Skeletal muscle satellite cell (primary cell): ENCODE data around the gene PLAC1.

Experiments
- H3K27me3 ChIP-seq: 2 replicates; pipeline ENCODE4 v1.7.0; 2013; ENCODE audit warnings: low read length; ENCODE audit not compliant: control insufficient read depth, insufficient read depth
- H3K36me3 ChIP-seq: 2 replicates; pipeline ENCODE4 v1.7.0; 2013; ENCODE audit warnings: mild to moderate bottlenecking, control low read depth, low read length; ENCODE audit not compliant: insufficient read depth
- H3K4me1 ChIP-seq: 2 replicates; pipeline ENCODE4 v1.7.0; 2013; ENCODE audit warnings: low read length; ENCODE audit not compliant: control insufficient read depth, insufficient read depth
- H3K4me2 ChIP-seq: 2 replicates; pipeline ENCODE4 v1.7.0; 2013; ENCODE audit warnings: mild to moderate bottlenecking, low read length
- H3K4me3 ChIP-seq: 2 replicates; pipeline ENCODE4 v1.7.0; 2013; ENCODE audit warnings: low read length
- H3K9ac ChIP-seq: 2 replicates; pipeline ENCODE4 v1.7.0; 2013; ENCODE audit warnings: mild to moderate bottlenecking, low read depth, low read length, moderate library complexity
- H3K9me3 ChIP-seq: replicated peaks from 2 replicates; pipeline ENCODE4 v1.7.0; 2013; ENCODE audit warnings: mild to moderate bottlenecking, control low read depth, low read length

Gene PLAC1

DNA sequence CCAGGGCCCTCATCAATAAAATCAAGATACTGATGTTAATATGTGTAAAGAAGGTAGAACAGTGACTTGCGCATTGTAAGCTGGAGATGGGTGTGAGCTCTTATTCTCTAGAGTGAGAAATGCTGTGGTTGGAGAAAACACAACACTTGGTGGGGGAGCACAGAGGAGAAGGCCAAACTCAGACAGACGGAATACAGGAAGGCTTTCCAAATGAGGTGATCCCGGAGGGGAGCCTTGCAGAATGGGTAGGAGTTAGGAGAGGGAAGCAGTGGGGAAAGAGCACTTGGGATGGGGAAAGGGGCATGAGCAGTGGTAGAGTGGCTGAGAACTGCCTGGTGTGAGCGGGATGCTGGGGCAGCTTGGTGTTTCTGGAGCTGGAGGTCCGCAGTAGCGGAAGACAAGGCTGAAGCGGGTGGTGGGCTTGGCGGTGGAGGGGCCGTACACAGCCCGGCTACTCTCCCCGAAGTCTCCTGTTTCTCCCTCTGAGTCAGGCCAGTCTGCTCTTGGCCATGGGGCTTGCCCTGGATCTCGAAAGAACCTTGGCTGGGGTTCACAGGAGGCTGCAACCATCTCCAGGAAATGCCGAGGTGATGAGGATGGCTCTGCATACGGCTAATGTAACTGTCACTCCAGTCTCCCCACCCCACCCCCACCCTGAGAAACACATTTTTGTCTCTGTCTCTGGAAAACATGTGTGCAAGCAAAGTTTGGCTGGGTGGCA lies 11.3 kb upstream of the PLAC1 start:
- Histone ChIP-seq H3K9me3 (no peaks in the 10 kb centered on the region), H3K27me3 (no peaks in the 10 kb centered on the region), H3K4me3 (peak overlapping the region; percentile 33), H3K9ac (peak overlapping the region; percentile 63), H3K4me2 (peak overlapping the region; percentile 58), H3K4me1 (peaks cover 26% of the 10 kb centered on the region), H3K36me3 (no peaks in the 10 kb centered on the region)

- no peak overlapping the region for H3K4me2 ChIP-seq
- peaks cover 5% of the 10 kb centered on the region for H3K4me1 ChIP-seq
- H3K36me3 ChIP-seq, result no peaks in the 10 kb centered on the region
- H3K4me3 ChIP-seq, result no peak overlapping the region
- H3K9ac ChIP-seq, result no peak overlapping the region
- no peaks in the 10 kb centered on the region for H3K27me3 ChIP-seq
- H3K9me3 ChIP-seq, result no peaks in the 10 kb centered on the region
Measured at GRCh38 chrX:134664202-134664601, 5.9 kb upstream of the PLAC1 start.

DNA sequence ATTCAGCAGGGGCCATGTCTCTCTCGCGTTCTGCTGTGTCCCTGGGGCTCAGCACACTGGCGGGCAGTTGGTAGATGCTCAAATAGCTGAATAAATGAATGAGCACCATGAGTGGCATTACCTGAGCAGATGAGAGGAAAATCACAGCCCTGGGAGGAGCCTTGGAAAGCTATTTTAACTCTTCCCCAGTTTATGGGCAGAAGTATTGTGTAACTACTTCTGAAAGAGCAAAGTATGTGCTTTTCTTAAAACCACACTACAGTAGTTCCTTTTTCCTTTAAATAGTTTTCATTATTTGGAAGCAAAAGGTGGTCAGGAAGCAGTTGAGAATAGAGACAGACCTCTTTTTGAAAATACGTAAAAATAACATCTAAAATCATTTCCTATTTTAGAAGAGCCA lies 3.0 kb upstream of the PLAC1 start:
- no peaks in the 10 kb centered on the region for H3K9me3 ChIP-seq
- H3K4me3 ChIP-seq, result no peak overlapping the region
- no peaks in the 10 kb centered on the region for H3K36me3 ChIP-seq
- no peaks in the 10 kb centered on the region for H3K27me3 ChIP-seq
- no peak overlapping the region for H3K9ac ChIP-seq
- H3K4me1 ChIP-seq, result no peaks in the 10 kb centered on the region
- H3K4me2 ChIP-seq, result no peak overlapping the region

GRCh38 chrX:134660627-134661026 lies 2.4 kb upstream of the PLAC1 start:
- Histone ChIP-seq H3K4me1 (no peaks in the 10 kb centered on the region), H3K36me3 (no peaks in the 10 kb centered on the region), H3K9ac (no peak overlapping the region), H3K9me3 (no peaks in the 10 kb centered on the region), H3K4me2 (no peak overlapping the region), H3K27me3 (no peaks in the 10 kb centered on the region), H3K4me3 (no peak overlapping the region)

DNA sequence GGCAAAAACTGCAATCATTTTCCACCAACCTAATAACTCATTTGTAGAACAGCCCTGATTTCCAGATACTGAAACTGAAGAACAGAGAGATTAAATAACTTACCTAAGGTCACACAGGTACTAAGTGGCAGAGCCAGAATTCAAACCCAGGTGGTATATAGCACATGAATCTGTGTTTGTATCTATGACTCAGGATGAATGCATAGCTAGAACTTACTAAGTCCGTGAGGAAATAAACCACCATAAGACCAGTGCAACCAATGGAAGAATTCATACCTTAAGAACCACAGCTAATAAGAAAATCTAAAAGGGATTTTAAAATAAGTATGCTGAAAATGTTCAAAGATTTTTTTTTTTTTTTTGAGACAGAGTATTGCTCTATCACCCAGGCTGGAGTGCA lies 1.5 kb upstream of the PLAC1 start:
- H3K9me3 ChIP-seq, result no peaks in the 10 kb centered on the region
- H3K36me3 ChIP-seq, result no peaks in the 10 kb centered on the region
- no peak overlapping the region for H3K4me3 ChIP-seq
- H3K4me2 ChIP-seq, result no peak overlapping the region
- H3K27me3 ChIP-seq, result no peaks in the 10 kb centered on the region
- no peak overlapping the region for H3K9ac ChIP-seq
- H3K4me1 ChIP-seq, result no peaks in the 10 kb centered on the region

DNA sequence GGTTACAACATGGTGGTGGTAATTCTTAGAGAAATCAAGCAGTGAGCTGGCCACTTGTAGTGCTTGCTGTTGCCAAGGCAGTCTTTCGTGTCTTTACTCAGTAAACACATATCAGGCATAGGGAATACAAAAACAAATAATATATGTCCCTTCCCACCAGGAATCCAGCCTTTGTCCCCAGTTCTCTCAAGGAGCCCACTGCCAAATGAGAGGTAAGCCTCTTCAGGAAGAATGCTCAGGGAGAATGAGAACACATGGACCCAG lies 421 bp upstream of the PLAC1 start:
- H3K27me3 ChIP-seq, result no peaks in the 10 kb centered on the region
- H3K4me2 ChIP-seq, result no peak overlapping the region
- no peaks in the 10 kb centered on the region for H3K9me3 ChIP-seq
- no peak overlapping the region for H3K9ac ChIP-seq
- no peak overlapping the region for H3K4me3 ChIP-seq
- H3K36me3 ChIP-seq, result no peaks in the 10 kb centered on the region
- H3K4me1 ChIP-seq, result no peaks in the 10 kb centered on the region

GRCh38 chrX:134654398-134655012 lies 3.8 kb downstream of the PLAC1 start:
- Histone ChIP-seq H3K4me3 (no peak overlapping the region), H3K27me3 (no peaks in the 10 kb centered on the region), H3K9me3 (no peaks in the 10 kb centered on the region), H3K36me3 (no peaks in the 10 kb centered on the region), H3K4me1 (no peaks in the 10 kb centered on the region), H3K4me2 (no peak overlapping the region), H3K9ac (no peak overlapping the region)

DNA sequence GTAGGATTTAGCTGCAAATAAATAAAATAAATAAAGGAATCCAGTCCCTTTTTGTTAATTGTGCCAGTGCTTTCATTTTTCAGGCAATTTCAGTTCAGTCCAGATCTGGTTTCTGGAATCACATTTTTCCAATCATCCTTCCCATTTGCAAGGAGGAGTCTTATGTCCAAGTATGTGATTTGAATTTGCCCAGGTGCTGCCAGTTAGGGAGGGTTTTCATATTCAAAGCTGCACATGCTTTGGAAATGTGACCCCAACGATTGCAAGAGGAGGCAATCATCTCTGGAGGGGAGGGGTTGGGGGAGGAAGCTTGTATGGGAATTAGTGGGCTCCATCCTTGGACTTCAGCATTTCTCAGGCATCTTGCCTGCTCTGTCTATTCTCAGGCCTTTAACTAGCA lies 4.4 kb downstream of the PLAC1 start:
- H3K9ac ChIP-seq, result no peak overlapping the region
- H3K4me3 ChIP-seq, result no peak overlapping the region
- H3K36me3 ChIP-seq, result no peaks in the 10 kb centered on the region
- H3K27me3 ChIP-seq, result no peaks in the 10 kb centered on the region
- no peak overlapping the region for H3K4me2 ChIP-seq
- H3K4me1 ChIP-seq, result no peaks in the 10 kb centered on the region
- no peaks in the 10 kb centered on the region for H3K9me3 ChIP-seq

GRCh38 chrX:134650701-134651100 lies 7.6 kb downstream of the PLAC1 start:
- no peaks in the 10 kb centered on the region for H3K27me3 ChIP-seq
- no peak overlapping the region for H3K4me3 ChIP-seq
- no peak overlapping the region for H3K4me2 ChIP-seq
- H3K36me3 ChIP-seq, result no peaks in the 10 kb centered on the region
- no peaks in the 10 kb centered on the region for H3K9me3 ChIP-seq
- no peak overlapping the region for H3K9ac ChIP-seq
- no peaks in the 10 kb centered on the region for H3K4me1 ChIP-seq

- H3K4me2 ChIP-seq, result no peak overlapping the region
Measured at GRCh38 chrX:134649770-134650169, 8.5 kb downstream of the PLAC1 start.

DNA sequence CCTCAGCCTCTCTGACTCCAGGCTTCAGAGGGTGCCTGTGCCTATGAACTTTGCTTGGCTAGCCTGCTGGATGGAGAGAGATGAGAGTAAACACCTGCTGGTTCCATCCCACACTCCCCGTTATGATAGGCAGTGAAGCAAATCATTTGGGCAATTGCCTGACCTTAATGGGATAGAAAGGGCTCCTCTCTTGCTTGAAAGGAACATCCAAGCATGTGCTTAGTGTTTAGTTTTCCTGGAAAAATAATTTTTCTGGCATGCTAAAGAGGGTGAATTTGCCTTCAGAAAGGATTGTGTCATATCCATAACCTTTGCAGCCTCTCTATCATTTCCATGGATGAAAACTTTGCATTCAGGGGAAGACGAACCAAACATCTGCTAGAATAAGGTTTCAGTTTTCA lies 10.8 kb downstream of the PLAC1 start:
- Histone ChIP-seq H3K9me3 (no peaks in the 10 kb centered on the region), H3K9ac (no peak overlapping the region), H3K4me1 (no peaks in the 10 kb centered on the region), H3K36me3 (no peaks in the 10 kb centered on the region), H3K4me3 (no peak overlapping the region), H3K27me3 (no peaks in the 10 kb centered on the region), H3K4me2 (no peak overlapping the region)

More at GRCh38 chrX:134649770-134650169, 8.5 kb downstream of the PLAC1 start:
- H3K36me3 ChIP-seq, result no peaks in the 10 kb centered on the region
- H3K27me3 ChIP-seq, result no peaks in the 10 kb centered on the region
- H3K4me1 ChIP-seq, result no peaks in the 10 kb centered on the region
- no peaks in the 10 kb centered on the region for H3K9me3 ChIP-seq
- H3K9ac ChIP-seq, result no peak overlapping the region
- H3K4me3 ChIP-seq, result no peak overlapping the region

DNA sequence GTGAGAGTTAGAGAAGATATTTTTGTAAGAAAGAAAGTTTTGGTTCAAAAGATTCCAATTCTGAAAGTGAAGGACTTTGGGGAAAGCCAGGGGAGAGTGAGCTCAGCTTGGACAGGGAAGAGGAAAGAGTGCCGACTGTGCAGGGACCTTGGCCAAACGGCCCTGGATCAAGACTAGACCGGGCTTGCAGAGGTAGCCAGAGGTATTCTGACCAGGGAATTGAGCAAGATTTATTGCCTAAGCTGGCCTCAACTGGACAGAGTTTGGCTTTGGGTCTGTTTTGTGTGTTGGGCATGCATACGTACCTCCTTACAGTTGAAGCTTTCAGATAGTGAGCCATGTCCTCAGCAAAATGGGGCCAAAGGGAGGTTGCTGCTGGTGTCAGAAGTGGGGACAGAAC lies 11.6 kb downstream of the PLAC1 start:
- Histone ChIP-seq H3K4me1 (no peaks in the 10 kb centered on the region), H3K4me3 (no peak overlapping the region), H3K9ac (no peak overlapping the region), H3K27me3 (no peaks in the 10 kb centered on the region), H3K4me2 (no peak overlapping the region), H3K9me3 (no peaks in the 10 kb centered on the region), H3K36me3 (no peaks in the 10 kb centered on the region)
